Measurements from ENCODE around the gene RCOR3.
"Not testable (repeated sequence)": the region's sequence is repeated elsewhere in the genome, so short reads cannot be mapped to it uniquely, and the experiment has no call there.

Gene RCOR3

DNA sequence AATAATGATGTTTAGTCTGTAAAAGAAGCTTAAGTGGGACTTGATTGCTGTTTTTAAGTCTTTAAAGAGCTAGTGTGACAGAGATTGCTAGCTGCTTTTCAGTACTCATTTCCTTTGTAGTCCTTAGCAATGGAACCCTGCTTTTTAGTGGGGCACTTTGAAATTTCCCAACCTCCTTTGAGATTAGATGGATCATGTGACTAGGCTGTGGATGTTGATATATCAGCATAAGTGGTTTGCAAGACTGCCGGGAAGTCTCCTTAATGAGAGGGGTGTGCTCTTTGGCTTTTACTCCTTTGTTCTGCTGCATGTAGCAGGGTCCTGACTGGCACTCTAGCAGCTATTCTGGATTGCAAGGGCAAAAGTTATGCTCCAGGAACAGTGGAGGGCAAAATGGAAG, 11.2 kb upstream of the RCOR3 start:
- TF ChIP-seq SUZ12 (IDR thresholded peaks at IDR 0.05; ENCODE audit: extremely low read depth, insufficient read depth, insufficient read length) = no peak
- no peak for TF ChIP-seq ZNF274 (IDR thresholded peaks at IDR 0.05; ENCODE audit: low read depth, low read length)
- TF ChIP-seq YY1 (IDR thresholded peaks at IDR 0.05; ENCODE audit: insufficient read depth, insufficient read length) = no peak
- no peaks in the 10 kb centered on the region for H3K4me1 ChIP-seq (ENCODE audit: insufficient read depth, insufficient read length)
- H3K36me3 ChIP-seq (ENCODE audit: insufficient read depth, insufficient read length, low read length) = no peaks in the 10 kb centered on the region
- no peaks in the 10 kb centered on the region for H3K9me3 ChIP-seq (ENCODE audit: insufficient read depth, low read length)
- no peaks in the 10 kb centered on the region for H3K27me3 ChIP-seq (ENCODE audit: insufficient read depth, insufficient read length)
- no peak overlapping the region for H3K4me3 ChIP-seq (ENCODE audit: insufficient read length, low read depth)
- no peak overlapping the region for H3K9ac ChIP-seq (ENCODE audit: insufficient read length, low read depth)
- peak; percentile 30 for DNase-seq (ENCODE audit: low read depth, low spot score)

- H3K4me3 ChIP-seq (ENCODE audit: insufficient read length, low read depth); H3K9me3 ChIP-seq (ENCODE audit: insufficient read depth, low read length); H3K27me3 ChIP-seq (ENCODE audit: insufficient read depth, insufficient read length); DNase-seq (ENCODE audit: low read depth, low spot score); H3K4me1 ChIP-seq (ENCODE audit: insufficient read depth, insufficient read length); H3K36me3 ChIP-seq (ENCODE audit: insufficient read depth, insufficient read length, low read length); H3K9ac ChIP-seq (ENCODE audit: insufficient read length, low read depth): not testable (repeated sequence)
These were observed 9.6 kb upstream of the RCOR3 start for GRCh38 chr1:211249611-211250010.

- Histone ChIP-seq H3K27me3 (ENCODE audit: insufficient read depth, insufficient read length) (no peaks in the 10 kb centered on the region), H3K36me3 (ENCODE audit: insufficient read depth, insufficient read length, low read length) (peaks cover 10% of the 10 kb centered on the region), H3K4me1 (ENCODE audit: insufficient read depth, insufficient read length) (no peaks in the 10 kb centered on the region), H3K9ac (ENCODE audit: insufficient read length, low read depth) (peak overlapping the region; percentile 98), H3K4me3 (ENCODE audit: insufficient read length, low read depth) (peak overlapping the region; percentile 71), H3K9me3 (ENCODE audit: insufficient read depth, low read length) (no peaks in the 10 kb centered on the region)
- no peak for DNase-seq (ENCODE audit: low read depth, low spot score)
- no peak for TF ChIP-seq ZNF274 (IDR thresholded peaks at IDR 0.05; ENCODE audit: low read depth, low read length)
- TF ChIP-seq YY1 (IDR thresholded peaks at IDR 0.05; ENCODE audit: insufficient read depth, insufficient read length) = no peak
- TF ChIP-seq SUZ12 (IDR thresholded peaks at IDR 0.05; ENCODE audit: extremely low read depth, insufficient read depth, insufficient read length) = no peak
These were observed 1.3 kb upstream of the RCOR3 start for GRCh38 chr1:211257826-211258225.

DNA sequence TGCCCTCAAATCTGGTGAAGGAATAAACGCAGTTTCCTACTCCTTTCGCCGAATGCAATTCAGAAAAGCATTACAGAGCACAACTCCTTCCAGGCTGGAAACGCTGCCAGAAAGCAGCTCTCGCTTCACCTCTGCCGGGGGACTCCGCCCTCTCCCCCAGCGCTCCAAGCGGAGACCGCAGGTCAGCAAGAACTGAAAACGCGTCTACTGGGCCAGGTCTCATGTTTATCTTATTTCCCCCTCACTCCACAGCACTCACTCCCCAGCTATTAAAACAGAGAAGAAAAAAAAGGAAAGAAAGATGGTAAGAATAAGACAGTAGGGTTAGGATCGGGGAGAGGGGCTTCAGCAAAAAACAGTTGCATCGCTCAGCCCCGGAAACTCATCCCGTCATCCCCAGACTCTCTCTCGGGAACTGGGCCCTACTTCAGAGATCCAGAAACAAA, 833 bp upstream of the RCOR3 start:
- Histone ChIP-seq H3K4me1 (ENCODE audit: insufficient read depth, insufficient read length) (no peaks in the 10 kb centered on the region), H3K36me3 (ENCODE audit: insufficient read depth, insufficient read length, low read length) (peaks cover 10% of the 10 kb centered on the region), H3K4me3 (ENCODE audit: insufficient read length, low read depth) (peak overlapping the region; percentile 71), H3K9ac (ENCODE audit: insufficient read length, low read depth) (peak overlapping the region; percentile 98), H3K27me3 (ENCODE audit: insufficient read depth, insufficient read length) (no peaks in the 10 kb centered on the region), H3K9me3 (ENCODE audit: insufficient read depth, low read length) (no peaks in the 10 kb centered on the region)
- DNase-seq (ENCODE audit: low read depth, low spot score) = peak; percentile 74
- TF ChIP-seq ZNF274 (IDR thresholded peaks at IDR 0.05; ENCODE audit: low read depth, low read length) (no peak), YY1 (IDR thresholded peaks at IDR 0.05; ENCODE audit: insufficient read depth, insufficient read length) (no peak), SUZ12 (IDR thresholded peaks at IDR 0.05; ENCODE audit: extremely low read depth, insufficient read depth, insufficient read length) (no peak)

DNA sequence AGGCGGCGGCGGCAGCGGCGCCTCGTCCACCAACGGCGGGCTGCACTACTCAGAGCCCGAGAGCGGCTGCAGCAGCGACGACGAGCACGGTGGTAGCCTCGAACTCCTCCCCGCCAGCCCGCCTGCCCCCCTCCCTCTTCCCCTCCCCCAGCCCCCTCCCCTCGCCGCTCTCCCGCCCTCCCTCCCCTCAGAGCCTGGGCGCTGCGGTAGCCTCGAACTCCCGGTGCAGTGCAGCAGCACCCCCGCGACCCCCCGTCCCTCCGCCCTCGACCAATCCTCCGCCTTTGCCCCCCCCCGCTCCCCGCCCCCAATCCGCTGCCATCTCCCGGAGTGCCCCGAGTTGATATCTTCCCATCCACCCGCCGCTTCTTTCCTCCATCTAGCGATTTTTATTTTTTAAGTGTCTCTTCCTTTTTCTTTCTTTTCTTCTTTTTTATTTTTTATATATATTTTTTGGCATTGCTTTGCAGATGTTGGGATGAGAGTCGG, 516 bp downstream of the RCOR3 start:
- no peak for TF ChIP-seq YY1 (IDR thresholded peaks at IDR 0.05; ENCODE audit: insufficient read depth, insufficient read length)
- TF ChIP-seq ZNF274 (IDR thresholded peaks at IDR 0.05; ENCODE audit: low read depth, low read length) = no peak
- TF ChIP-seq SUZ12 (IDR thresholded peaks at IDR 0.05; ENCODE audit: extremely low read depth, insufficient read depth, insufficient read length) = no peak
- peak overlapping the region; percentile 81 for H3K4me3 ChIP-seq (ENCODE audit: insufficient read length, low read depth)
- no peaks in the 10 kb centered on the region for H3K9me3 ChIP-seq (ENCODE audit: insufficient read depth, low read length)
- peaks cover 19% of the 10 kb centered on the region for H3K36me3 ChIP-seq (ENCODE audit: insufficient read depth, insufficient read length, low read length)
- peak overlapping the region; percentile 94 for H3K9ac ChIP-seq (ENCODE audit: insufficient read length, low read depth)
- DNase-seq (ENCODE audit: low read depth, low spot score) = peak; percentile 62
- no peaks in the 10 kb centered on the region for H3K27me3 ChIP-seq (ENCODE audit: insufficient read depth, insufficient read length)
- no peaks in the 10 kb centered on the region for H3K4me1 ChIP-seq (ENCODE audit: insufficient read depth, insufficient read length)

DNA sequence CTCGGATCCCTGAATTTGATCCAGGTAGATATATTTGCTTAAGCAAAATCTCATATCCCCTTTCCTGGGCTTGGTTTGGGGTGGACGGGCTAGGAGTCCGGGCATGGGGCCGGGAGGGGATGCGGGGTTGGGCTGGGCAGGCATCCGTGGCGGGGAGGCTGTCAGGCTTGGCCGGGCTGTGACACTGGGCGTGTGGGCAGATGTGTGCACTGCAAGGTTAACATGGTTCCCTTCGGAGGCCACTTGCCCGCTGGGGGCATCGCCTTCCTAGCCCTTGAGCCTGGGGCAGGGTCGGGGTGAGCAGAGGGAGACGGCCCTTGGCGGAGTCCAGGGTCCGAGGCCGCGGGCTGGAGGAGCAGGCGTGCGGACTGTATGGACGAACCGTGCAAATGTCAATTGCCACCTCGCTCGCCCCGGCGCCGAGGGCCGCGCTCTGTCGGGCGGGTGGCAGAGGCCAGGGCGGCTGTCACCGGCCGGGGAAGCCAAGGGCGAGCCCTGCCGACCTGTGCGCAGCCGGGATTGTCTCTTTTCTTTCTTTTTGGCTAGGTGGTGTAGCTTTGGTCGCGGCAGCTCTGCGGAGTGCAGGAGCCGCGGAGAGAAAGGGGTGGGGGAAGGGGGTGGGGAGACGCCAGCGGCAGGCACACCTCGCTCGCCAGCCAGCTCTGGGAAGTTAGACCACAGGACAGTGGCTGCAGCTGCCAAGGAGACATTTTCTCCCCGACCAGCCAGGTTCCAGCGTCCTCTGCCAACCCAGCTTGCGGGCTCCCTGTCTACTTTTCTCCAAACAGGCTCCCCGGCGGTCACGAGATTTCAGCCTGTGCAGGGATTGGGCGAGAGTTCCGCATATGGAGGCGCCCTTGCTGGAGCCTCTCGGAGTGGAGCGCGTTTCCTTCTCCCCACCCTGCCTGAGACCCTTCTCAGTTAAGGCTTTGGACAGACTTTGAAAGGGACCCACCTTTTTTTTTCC, 1.3 kb downstream of the RCOR3 start:
- no peak for TF ChIP-seq SUZ12 (IDR thresholded peaks at IDR 0.05; ENCODE audit: extremely low read depth, insufficient read depth, insufficient read length)
- no peak for TF ChIP-seq ZNF274 (IDR thresholded peaks at IDR 0.05; ENCODE audit: low read depth, low read length)
- no peak for TF ChIP-seq YY1 (IDR thresholded peaks at IDR 0.05; ENCODE audit: insufficient read depth, insufficient read length)
- Histone ChIP-seq H3K4me3 (ENCODE audit: insufficient read length, low read depth) (peak overlapping the region; percentile 81), H3K27me3 (ENCODE audit: insufficient read depth, insufficient read length) (no peaks in the 10 kb centered on the region), H3K36me3 (ENCODE audit: insufficient read depth, insufficient read length, low read length) (peaks cover 19% of the 10 kb centered on the region), H3K4me1 (ENCODE audit: insufficient read depth, insufficient read length) (no peaks in the 10 kb centered on the region), H3K9me3 (ENCODE audit: insufficient read depth, low read length) (no peaks in the 10 kb centered on the region), H3K9ac (ENCODE audit: insufficient read length, low read depth) (peak overlapping the region; percentile 94)
- peak; percentile 69 for DNase-seq (ENCODE audit: low read depth, low spot score)

- no peak for DNase-seq (ENCODE audit: low read depth, low spot score)
- TF ChIP-seq ZNF274 (IDR thresholded peaks at IDR 0.05; ENCODE audit: low read depth, low read length) = no peak
- TF ChIP-seq YY1 (IDR thresholded peaks at IDR 0.05; ENCODE audit: insufficient read depth, insufficient read length) = no peak
- TF ChIP-seq SUZ12 (IDR thresholded peaks at IDR 0.05; ENCODE audit: extremely low read depth, insufficient read depth, insufficient read length) = no peak
- no peaks in the 10 kb centered on the region for H3K4me1 ChIP-seq (ENCODE audit: insufficient read depth, insufficient read length)
- no peaks in the 10 kb centered on the region for H3K9me3 ChIP-seq (ENCODE audit: insufficient read depth, low read length)
- H3K4me3 ChIP-seq (ENCODE audit: insufficient read length, low read depth) = peak overlapping the region; percentile 81
- peaks cover 19% of the 10 kb centered on the region for H3K36me3 ChIP-seq (ENCODE audit: insufficient read depth, insufficient read length, low read length)
- no peaks in the 10 kb centered on the region for H3K27me3 ChIP-seq (ENCODE audit: insufficient read depth, insufficient read length)
- H3K9ac ChIP-seq (ENCODE audit: insufficient read length, low read depth) = peak overlapping the region; percentile 94
These were observed 2.1 kb downstream of the RCOR3 start for GRCh38 chr1:211261229-211261628.

- H3K4me1 ChIP-seq (ENCODE audit: insufficient read depth, insufficient read length); H3K4me3 ChIP-seq (ENCODE audit: insufficient read length, low read depth); H3K27me3 ChIP-seq (ENCODE audit: insufficient read depth, insufficient read length); H3K9ac ChIP-seq (ENCODE audit: insufficient read length, low read depth); DNase-seq (ENCODE audit: low read depth, low spot score); H3K9me3 ChIP-seq (ENCODE audit: insufficient read depth, low read length): not testable (repeated sequence)
- H3K36me3 ChIP-seq (ENCODE audit: insufficient read depth, insufficient read length, low read length) = peaks cover 29% of the 10 kb centered on the region
These were observed 3.9 kb downstream of the RCOR3 start for GRCh38 chr1:211263022-211263421.
